HepG2 (cell line): ENCODE data around the gene POLR3K. TPM values are rescaled to one million over a fixed set of nuclear protein-coding genes. Genes with fewer than 3 reads are reported as not detected.

ENCODE experiments used
- ARID4A ChIP-seq: sonication (generic); formaldehyde crosslinking; IDR thresholded peaks from 2 replicates; pipeline ENCODE4 v1.5.0; 2020; ENCODE audit warnings: mild to moderate bottlenecking, missing genetic modification reagents, borderline replicate concordance
- CBFB ChIP-seq: sonication (generic); formaldehyde crosslinking; IDR thresholded peaks from 2 replicates; pipeline ENCODE4 v1.4.0; 2020; ENCODE audit warnings: missing genetic modification reagents
- FOXO1 ChIP-seq: sonication (generic); formaldehyde crosslinking; IDR thresholded peaks from 2 replicates; pipeline ENCODE4 v1.4.0; 2020; ENCODE audit warnings: missing genetic modification reagents
- KAT8 ChIP-seq: IDR thresholded peaks from 2 replicates; pipeline ENCODE4 v1.6.1; 2016; ENCODE audit warnings: missing genetic modification reagents, missing compliant biosample characterization
- KDM6A ChIP-seq: IDR thresholded peaks from 2 replicates; pipeline ENCODE4 v1.6.1; 2016; ENCODE audit warnings: low read depth
- KLF16 ChIP-seq, 2 experiments: sonication (generic) in 1 of 2; formaldehyde crosslinking in 1 of 2; IDR thresholded peaks; 2 replicates each; pipeline versions ENCODE4 v1.6.1 to v1.8.0; 2016 to 2023; ENCODE audit warnings: missing genetic modification reagents in 2 of 2, missing compliant biosample characterization in 1 of 2
- LRRFIP1 ChIP-seq: sonication (generic); formaldehyde crosslinking; conservative IDR thresholded peaks from 2 replicates; pipeline ENCODE4 v1.4.0; 2020; ENCODE audit warnings: missing genetic modification reagents
- MIER2 ChIP-seq: IDR thresholded peaks from 2 replicates; pipeline ENCODE4 v1.6.1; 2016; ENCODE audit warnings: missing biosample characterization, missing genetic modification reagents
- MXD4 ChIP-seq: IDR thresholded peaks from 2 replicates; pipeline ENCODE4 v1.6.1; 2016; ENCODE audit warnings: mild to moderate bottlenecking, missing biosample characterization, missing genetic modification reagents
- SOX6 ChIP-seq, 2 experiments: fragments of 450-650 bp in 1 of 2; sonication (generic) in 1 of 2; formaldehyde crosslinking in 1 of 2; IDR thresholded peaks; 2 replicates each; pipeline versions ENCODE4 v1.4.0 to v1.6.1; 2017 to 2020; ENCODE audit warnings: antibody characterized with exemption in 1 of 2, mild to moderate bottlenecking in 1 of 2, missing genetic modification reagents in 1 of 2
- SP4 ChIP-seq: sonication (generic); formaldehyde crosslinking; IDR thresholded peaks from 2 replicates; pipeline ENCODE4 v1.8.1; 2023; ENCODE audit warnings: mild to moderate bottlenecking, missing genetic modification reagents
- TEAD3 ChIP-seq: optimal IDR thresholded peaks from 2 replicates; pipeline ENCODE3; 2016; ENCODE audit warnings: borderline replicate concordance
- TFAP4 ChIP-seq: sonication (generic); IDR thresholded peaks from 2 replicates; pipeline ENCODE4 v1.6.1; 2016; ENCODE audit warnings: low read depth, borderline replicate concordance
- THRA ChIP-seq: sonication (generic); formaldehyde crosslinking; IDR thresholded peaks from 2 replicates; pipeline ENCODE4 v1.4.0; 2020; ENCODE audit warnings: missing genetic modification reagents, borderline replicate concordance
- ZFX ChIP-seq: sonication (generic); formaldehyde crosslinking; IDR thresholded peaks from 2 replicates; pipeline ENCODE4 v1.4.0; 2020; ENCODE audit warnings: mild to moderate bottlenecking, low read depth, missing genetic modification reagents, moderate library complexity
- ZFY ChIP-seq: sonication (generic); formaldehyde crosslinking; IDR thresholded peaks from 2 replicates; pipeline ENCODE4 v1.4.0; 2020; ENCODE audit warnings: missing genetic modification reagents
- ZMYM3 ChIP-seq: sonication (generic); formaldehyde crosslinking; IDR thresholded peaks from 2 replicates; pipeline ENCODE4 v1.5.1; 2020; ENCODE audit warnings: mild to moderate bottlenecking, missing genetic modification reagents
- ZNF235 ChIP-seq: sonication (generic); formaldehyde crosslinking; IDR thresholded peaks from 2 replicates; pipeline ENCODE4 v1.8.1; 2023; ENCODE audit warnings: mild to moderate bottlenecking, missing genetic modification reagents, borderline replicate concordance
- ZNF431 ChIP-seq: sonication (generic); formaldehyde crosslinking; IDR thresholded peaks from 2 replicates; pipeline ENCODE4 v1.9.0; 2022; ENCODE audit warnings: missing genetic modification reagents, low read depth, mild to moderate bottlenecking, borderline replicate concordance
- ZNF556 ChIP-seq: sonication (generic); formaldehyde crosslinking; IDR thresholded peaks from 2 replicates; pipeline ENCODE4 v1.4.0; 2020; ENCODE audit warnings: mild to moderate bottlenecking, missing genetic modification reagents, borderline replicate concordance
- ZNF580 ChIP-seq: IDR thresholded peaks from 2 replicates; pipeline ENCODE4 v1.6.1; 2016; ENCODE audit warnings: low read depth, borderline replicate concordance
- polyA plus RNA-seq, 8 experiments: library from polyadenylated mRNA; depleted of rRNA in 3 of 8; stranded (reverse) in 7 of 8; unstranded in 1 of 8; fragments of >200 nt; fragmentation: Illumina TruSeq in 4 of 8; extraction: Trizol in 4 of 8; gene quantifications; 2 replicates each; pipeline versions ENCODE4 v1.2.1 to v1.2.3, GENCODE V29; 2011 to 2016; ENCODE audit warnings: low read depth in 4 of 8, missing spikeins in 1 of 8, mixed read lengths in 1 of 8; ENCODE audit not compliant: insufficient read depth in 1 of 8
- total RNA-seq, 5 experiments: library from RNA; depleted of rRNA; stranded (reverse); fragments of >200 nt; fragmentation: Illumina TruSeq; extraction: Trizol; gene quantifications; 2 replicates each; pipeline ENCODE4 v1.2.3, GENCODE V29; 2016; ENCODE audit warnings: low read depth in 1 of 5

Gene POLR3K
- total and polyA plus RNA-seq, 2 of the 13 experiments (the other 11 are each of a cell fraction or from before 2014, with no cell fraction given) = 14.8 to 18.8 TPM

- TF ChIP-seq THRA (CRISPR knock-in tag) (0 out of 2 replicates have a peak, but pooled peaks have one; percentile 23), SP4 (peak; percentile 63; the same call in 1 of the 2 replicates), ZNF431 (CRISPR knock-in tag) (no peak), KDM6A (CRISPR knock-in tag) (no peak), KAT8 (CRISPR knock-in tag) (peak; percentile 48), SOX6 (IDR thresholded peaks at IDR 0.05) (no peak), SOX6 (CRISPR knock-in tag; IDR thresholded peaks at IDR 0.05) (peak; percentile 57), TFAP4 (peak; percentile 89), ZNF556 (CRISPR knock-in tag) (0 out of 2 replicates have a peak, but pooled peaks have one; percentile 63), KLF16 (CRISPR knock-in tag; IDR thresholded peaks at IDR 0.05) (peak in 1 of 2 experiments; percentile 44; a peak in 1 of 4 replicates), CBFB (CRISPR knock-in tag) (peak; percentile 60; the same call in 1 of the 2 replicates), LRRFIP1 (CRISPR knock-in tag) (no peak), ZMYM3 (no peak), ZNF580 (peak; percentile 100), ZFY (CRISPR knock-in tag) (peak; percentile 38; the same call in 1 of the 2 replicates), ARID4A (peak; percentile 65; the same call in 1 of the 2 replicates), TEAD3 (peak; percentile 61), MIER2 (CRISPR knock-in tag) (0 out of 2 replicates have a peak, but pooled peaks have one; percentile 43), ZFX (CRISPR knock-in tag) (peak; percentile 63; the same call in 1 of the 2 replicates), MXD4 (CRISPR knock-in tag) (0 out of 2 replicates have a peak, but pooled peaks have one; percentile 43), FOXO1 (CRISPR knock-in tag) (0 out of 2 replicates have a peak, but pooled peaks have one; percentile 34), ZNF235 (CRISPR knock-in tag) (0 out of 2 replicates have a peak, but pooled peaks have one; percentile 48)
Observed at GRCh38 chr16:96935-97381, 43.5 kb upstream of the POLR3K start (continued).
